ENCODE results near the gene EZR. TPM values are rescaled to one million over a fixed set of nuclear protein-coding genes. Genes with fewer than 3 reads are reported as not detected.

EZR gene
- total and polyA plus RNA-seq, 9 of the 15 experiments (the other 6 are each of a cell fraction or from before 2014, with no cell fraction given), result 36.5 to 162 (median 104) TPM

GRCh38 chr6:158737710-158738615, 81.2 kb downstream of the EZR start (continued):
- no peak for TF ChIP-seq ZNF785 (CRISPR knock-in tag; IDR thresholded peaks at IDR 0.05)
- TF ChIP-seq CEBPG (CRISPR knock-in tag; IDR thresholded peaks at IDR 0.05), result peak; percentile 72
- peak; percentile 46 to 86; a peak in 3 of 4 replicates for TF ChIP-seq CEBPG (tag; conservative IDR thresholded peaks at IDR 0.05 in 1 of 2, IDR thresholded peaks at IDR 0.05 in 1 of 2)
- TF ChIP-seq ZNF174 (CRISPR knock-in tag; IDR thresholded peaks at IDR 0.05), result no peak
- TF ChIP-seq ETS2 (tag; IDR thresholded peaks at IDR 0.05; ENCODE audit: borderline replicate concordance, poor library complexity, severe bottlenecking), result no peak
- TF ChIP-seq JUN (IDR thresholded peaks at IDR 0.05; ENCODE audit: borderline replicate concordance, low read depth, low read length), result peak; percentile 44; the same call in 1 of the 2 replicates
- no peak for TF ChIP-seq JUN (CRISPR knock-in tag; IDR thresholded peaks at IDR 0.05; ENCODE audit: borderline replicate concordance)
- TF ChIP-seq ZNF239 (CRISPR knock-in tag; IDR thresholded peaks at IDR 0.05), result no peak

GRCh38 chr6:158737082-158737709, 82.0 kb downstream of the EZR start:
- Histone ChIP-seq H2AFZ (ENCODE audit: low read depth, low read length) (no peak overlapping the region), H4K20me1 (replicated peaks; ENCODE audit: control insufficient read depth, insufficient read depth, low read length) (no peaks in the 10 kb centered on the region), H3K27me3 (ENCODE audit: control insufficient read depth in 2 of 2, insufficient read depth in 2 of 2, low read length in 2 of 2) (peaks cover 3 to 16% of the 10 kb centered on the region in 2 experiments; a peak in 2 of 5 replicates), H3K27ac (ENCODE audit: extremely low read depth, low read depth, low read length) (no peak overlapping the region), H3K4me3 (no peak overlapping the region), H3K4me1 (replicated peaks in 1 of 2; ENCODE audit: control insufficient read depth in 2 of 2, insufficient read depth in 2 of 2, low read length in 2 of 2) (no peaks in the 10 kb centered on the region), H3K9ac (ENCODE audit: insufficient read depth in 1 of 2, low read depth in 2 of 2, low read length in 2 of 2) (no peak overlapping the region), H3K9me1 (ENCODE audit: control insufficient read depth, insufficient read depth, low read length) (no peaks in the 10 kb centered on the region), H3K9me3 (replicated peaks; ENCODE audit: control insufficient read depth, insufficient read depth, low read depth, low read length) (peaks cover 14% of the 10 kb centered on the region), H3K79me2 (ENCODE audit: control insufficient read depth, insufficient read depth, low read length) (no peaks in the 10 kb centered on the region), H3K4me2 (ENCODE audit: insufficient read depth, low read length) (no peak overlapping the region), H3K36me3 (ENCODE audit: control insufficient read depth, insufficient read depth, low read length) (no peaks in the 10 kb centered on the region)
- TF ChIP-seq KDM1A (IDR thresholded peaks at IDR 0.05) (peak in 1 of 2 experiments; percentile 41; a peak in 1 of 4 replicates), ADNP (tag; IDR thresholded peaks at IDR 0.05) (0 out of 2 replicates have a peak, but pooled peaks have one; percentile 34), HCFC1 (IDR thresholded peaks at IDR 0.05; ENCODE audit: low read depth, low read length) (no peak), TBL1XR1 (IDR thresholded peaks at IDR 0.05; ENCODE audit: low read length in 2 of 2) (no peak), ESRRA (IDR thresholded peaks at IDR 0.05; ENCODE audit: borderline replicate concordance, low read depth) (peak; percentile 41; the same call in 1 of the 2 replicates), RBM25 (IDR thresholded peaks at IDR 0.05; ENCODE audit: low read depth, low read length, severe bottlenecking) (peak; percentile 97), ATF7 (IDR thresholded peaks at IDR 0.05) (no peak), RCOR1 (IDR thresholded peaks at IDR 0.05; ENCODE audit: borderline replicate concordance in 1 of 2, low read depth in 2 of 2, low read length in 2 of 2) (peak in 1 of 2 experiments; percentile 30; a peak in 1 of 4 replicates), BCOR (IDR thresholded peaks at IDR 0.05) (peak; percentile 91), CHD4 (IDR thresholded peaks at IDR 0.05; ENCODE audit: insufficient read depth, insufficient replicate concordance, low read depth, low read length, poor library complexity, severe bottlenecking) (peak; percentile 51)
- ATAC-seq (no peak), DNase-seq (ENCODE audit: extremely low read depth in 1 of 4, low spot score in 3 of 4) (no peak), FAIRE-seq (no peak)
- POLR2A ChIA-PET, result interaction anchor here (0.7 to 1.5 kb wide), 4 partner anchors 24 to 263 kb away, joined by 3 to 5 read pairs (median 4); partner anchors contain the start of gene RSPH3
- in situ Hi-C loops (cut with MboI), result no loop called here
- BruUV-seq (replicated peaks), result no TSS peak
- 19% methylated on average over 3 of the region's 3 CpGs for WGBS (ENCODE audit: insufficient coverage, low coverage, missing lambda C conversion rate)
- intact Hi-C loops (cut with micrococcal nuclease), result no loop called here
- CTCF ChIA-PET (ENCODE audit: low intra/inter-chr PET ratio), result interaction anchor here (0.7 kb wide), 1 partner anchor 46 kb away, joined by 3 read pairs; no protein-coding TSS in a partner anchor
